Stimulated activated CD4-positive, alpha-beta T cell treated with anti-CD3 and anti-CD28 coated beads, Interleukin-4, amount 100 ng/mL, for 48 hours (primary cell): Measurements from ENCODE around the gene PLCB1.
"Not testable (repeated sequence)": the region's sequence is repeated elsewhere in the genome, so short reads cannot be mapped to it uniquely, and the experiment has no call there.

Source experiments
- DNase-seq, 2 donors: peaks; one replicate each; pipeline ENCODE4 v3.0.0-alpha.2; 2020; ENCODE audit warnings: low read depth in 2 of 2

PLCB1 gene

GRCh38 chr20:8602389-8603116 is 470.5 kb downstream of the PLCB1 start:
- no peak for DNase-seq

GRCh38 chr20:8608470-8608869 is 476.4 kb downstream of the PLCB1 start:
- DNase-seq, result no peak

GRCh38 chr20:8616792-8617191 is 484.7 kb downstream of the PLCB1 start:
- DNase-seq, result no peak

- DNase-seq, result no peak
Observed at GRCh38 chr20:8621001-8621400, 488.9 kb downstream of the PLCB1 start.

- DNase-seq, result no peak
Observed at GRCh38 chr20:8624046-8624445, 492.0 kb downstream of the PLCB1 start.

- DNase-seq, result no peak
Observed at GRCh38 chr20:8624616-8625015, 492.6 kb downstream of the PLCB1 start.

- DNase-seq, result no peak
Observed at GRCh38 chr20:8627340-8628004, 495.4 kb downstream of the PLCB1 start.

GRCh38 chr20:8631271-8631670 is 499.2 kb downstream of the PLCB1 start:
- no peak for DNase-seq

GRCh38 chr20:8633366-8633765 is 501.3 kb downstream of the PLCB1 start:
- no peak for DNase-seq

GRCh38 chr20:8635048-8635572 is 503.0 kb downstream of the PLCB1 start:
- DNase-seq, result no peak

- no peak for DNase-seq
Observed at GRCh38 chr20:8635837-8636236, 503.8 kb downstream of the PLCB1 start.

- DNase-seq, result no peak
Observed at GRCh38 chr20:8639112-8639778, 507.2 kb downstream of the PLCB1 start.

GRCh38 chr20:8640461-8640860 is 508.4 kb downstream of the PLCB1 start:
- DNase-seq, result no peak

GRCh38 chr20:8642247-8642646 is 510.2 kb downstream of the PLCB1 start:
- no peak for DNase-seq

- not testable (repeated sequence) for DNase-seq
Observed at GRCh38 chr20:8644468-8644867, 512.4 kb downstream of the PLCB1 start.

- DNase-seq, result no peak
Observed at GRCh38 chr20:8645326-8645725, 513.3 kb downstream of the PLCB1 start.

- DNase-seq, result no peak
Observed at GRCh38 chr20:8646033-8646441, 514.0 kb downstream of the PLCB1 start.

GRCh38 chr20:8646716-8647115 is 514.6 kb downstream of the PLCB1 start:
- no peak for DNase-seq

GRCh38 chr20:8647961-8648441 is 515.9 kb downstream of the PLCB1 start:
- DNase-seq, result no peak

GRCh38 chr20:8648466-8648865 is 516.4 kb downstream of the PLCB1 start:
- DNase-seq, result no peak

- DNase-seq, result no peak
Observed at GRCh38 chr20:8652396-8652795, 520.3 kb downstream of the PLCB1 start.

GRCh38 chr20:8654486-8654885 is 522.4 kb downstream of the PLCB1 start:
- DNase-seq, result no peak

- no peak for DNase-seq
Observed at GRCh38 chr20:8656335-8656734, 524.3 kb downstream of the PLCB1 start.
